Posterior vena cava (tissue), 2 donors: ENCODE measurements around the gene ZNF614. TPM values are rescaled to one million over a fixed set of nuclear protein-coding genes. Genes with fewer than 3 reads are reported as not detected.
"Not testable (repeated sequence)": the region's sequence is repeated elsewhere in the genome, so short reads cannot be mapped to it uniquely, and the experiment has no call there.

Experiments used
- DNase-seq: peaks from one replicate; pipeline ENCODE4 v3.0.0-alpha.2; 2020; ENCODE audit warnings: low spot score
- intact Hi-C, 2 donors: fragments of 100-400 bp; cut with DNase I; formaldehyde crosslinking; loops; one replicate each; pipeline versions ENCODE4 v1.14.1 to v1.14.2; 2022 to 2023
- long read RNA-seq, 2 donors: library from polyadenylated mRNA; unstranded; transcript quantifications; one replicate each; pipeline ENCODE4 v2.0.0, GENCODE V29; 2020 to 2021
- total RNA-seq, 2 donors: library from RNA; stranded (reverse); fragmentation: NEBNext Ultra II Directional; extraction: Animal tissue kit (Norgen Biotek cat#: 25700); gene quantifications; one replicate each; pipeline ENCODE4 v1.2.1, GENCODE V29; 2021
- donor health status: DM: yes; HTN: yes; CAD: no.
- donor health status: DM: yes; HTN: yes; CAD: no.

Gene ZNF614
- total RNA-seq: 1 to 10 TPM; 7.6 to 9.8 TPM
- long read RNA-seq, donor 1: 0 reads
- long read RNA-seq, donor 2, full-length matches to known transcripts: 3 of 4 reads
- long read RNA-seq, donor 2, partial matches to known transcripts: 0 of 4 reads
- long read RNA-seq, donor 2, other reads (novel, unspliced or antisense): 1 of 4 reads

- intact Hi-C loops: loop anchor here in 1 of 2 donors (1.0 kb wide), 1 partner anchor 37 kb away; no protein-coding TSS in a partner anchor
- DNase-seq: peak; percentile 97
These were observed at the start of gene ZNF614 for GRCh38 chr19:52028027-52028779. Gene ZNF614, minus strand, starts transcription at chr19:52028379. Its CDS starts 2,634 bp downstream, at chr19:52025745.

- intact Hi-C loops: no loop called here
- no peak for DNase-seq
These were observed 42.3 kb upstream of the ZNF614 start for GRCh38 chr19:52070496-52070895.

- DNase-seq: no peak
- intact Hi-C loops: no loop called here
These were observed 41.5 kb upstream of the ZNF614 start for GRCh38 chr19:52069653-52070052.

GRCh38 chr19:52066258-52066863 is 38.2 kb upstream of the ZNF614 start:
- DNase-seq: no peak
- intact Hi-C loops: no loop called here

- DNase-seq: no peak
- intact Hi-C loops: no loop called here
These were observed 37.2 kb upstream of the ZNF614 start for GRCh38 chr19:52065399-52065798.

- intact Hi-C loops, DNase-seq: not testable (repeated sequence)
These were observed 28.3 kb upstream of the ZNF614 start for GRCh38 chr19:52056480-52056879.

- DNase-seq, intact Hi-C loops: not testable (repeated sequence)
These were observed 23.6 kb upstream of the ZNF614 start for GRCh38 chr19:52051736-52052135.

GRCh38 chr19:52048555-52049501 is 20.6 kb upstream of the ZNF614 start, which contains the start of gene ZNF432:
Gene ZNF432, minus strand, starts transcription at chr19:52048838. Its CDS starts 1,970 bp downstream, at chr19:52046868.
- intact Hi-C loops: no loop called here
- peak; percentile 99 for DNase-seq

- no peak for DNase-seq
- intact Hi-C loops: no loop called here
These were observed 11.0 kb upstream of the ZNF614 start for GRCh38 chr19:52039169-52039568.

- intact Hi-C loops: no loop called here
- DNase-seq: no peak
These were observed 6.0 kb upstream of the ZNF614 start for GRCh38 chr19:52034051-52034728.

GRCh38 chr19:52028780-52029123 is 573 bp upstream of the ZNF614 start:
- intact Hi-C loops: loop anchor here in 1 of 2 donors (1.0 kb wide), 1 partner anchor 37 kb away; no protein-coding TSS in a partner anchor

GRCh38 chr19:52026255-52026990 is 1.8 kb downstream of the ZNF614 start:
- intact Hi-C loops, DNase-seq: not testable (repeated sequence)

More at GRCh38 chr19:52028780-52029123, 573 bp upstream of the ZNF614 start:
- no peak for DNase-seq

GRCh38 chr19:52024478-52024877 is 3.7 kb downstream of the ZNF614 start:
- intact Hi-C loops, DNase-seq: not testable (repeated sequence)

- no peak for DNase-seq
- intact Hi-C loops: no loop called here
These were observed 6.0 kb downstream of the ZNF614 start for GRCh38 chr19:52022193-52022592.

GRCh38 chr19:52020506-52020905 is 7.7 kb downstream of the ZNF614 start:
- no peak for DNase-seq
- intact Hi-C loops: no loop called here

GRCh38 chr19:52010674-52011073 is 17.5 kb downstream of the ZNF614 start:
- intact Hi-C loops: no loop called here

GRCh38 chr19:52007806-52008557 is 20.2 kb downstream of the ZNF614 start, which contains the start of gene ZNF615:
Gene ZNF615, minus strand, starts transcription at chr19:52008211. Its CDS starts 4,500 bp downstream, at chr19:52003711.
- DNase-seq: peak; percentile 97
- intact Hi-C loops: no loop called here

More at GRCh38 chr19:52010674-52011073, 17.5 kb downstream of the ZNF614 start:
- DNase-seq: no peak
